PC-3 (cell line): ENCODE data around the gene AIFM3. TPM values are rescaled to one million over a fixed set of nuclear protein-coding genes. Genes with fewer than 3 reads are reported as not detected.

Experiments
- ATAC-seq: fragments of 200-7000 bp; cut with Tn5 transposase; 2 replicates; pipeline ENCODE4 v1.9.1; 2020; ENCODE audit warnings: mild to moderate bottlenecking, moderate library complexity
- BruUV-seq: library from RNA; stranded (reverse); fragments of 400-500 nt; replicated peaks from 2 replicates; lab custom pipeline; 2021; lab: Mats Ljungman, UMichigan
- CTCF ChIA-PET: fragments of 300-600 bp; sonication (Branson Sonifier 250); formaldehyde crosslinking; loops from one replicate; lab custom pipeline; 2022; ENCODE audit warnings: antibody characterized with exemption; lab: Charles Lee
- POLR2A ChIA-PET: fragments of 300-600 bp; sonication (Branson Sonifier 250); formaldehyde crosslinking; loops from one replicate; lab custom pipeline; 2022; ENCODE audit warnings: antibody characterized with exemption; ENCODE audit not compliant: unreplicated experiment; lab: Charles Lee
- DNase-seq: peaks from one replicate; pipeline ENCODE4 v3.0.0-alpha.2; 2015
- H2AFZ ChIP-seq: fragments of 300-600 bp; sonication (generic); 2 replicates; pipeline ENCODE4 v1.6.0; 2016; ENCODE audit warnings: antibody characterized with exemption, low read length
- H3F3A ChIP-seq: fragments of 300-600 bp; sonication (generic); one replicate; pipeline ENCODE4 v1.6.0; 2017; ENCODE audit warnings: antibody characterized with exemption, low read length, control low read depth, mild to moderate bottlenecking; ENCODE audit not compliant: unreplicated experiment
- H3K27ac ChIP-seq: fragments of 300-600 bp; sonication (generic); 2 replicates; pipeline ENCODE4 v1.5.1; 2016; ENCODE audit warnings: mild to moderate bottlenecking, low read length
- H3K27me3 ChIP-seq: fragments of 300-600 bp; sonication (generic); 2 replicates; pipeline ENCODE4 v1.6.1; 2016; ENCODE audit warnings: low read length, mixed read lengths
- H3K36me3 ChIP-seq: fragments of 300-600 bp; sonication (generic); 2 replicates; pipeline ENCODE4 v1.6.1; 2016; ENCODE audit warnings: low read depth, mixed run types, low read length, mixed read lengths
- H3K4me1 ChIP-seq: fragments of 300-600 bp; sonication (generic); 2 replicates; pipeline ENCODE4 v1.5.1; 2016; ENCODE audit warnings: low read length; ENCODE audit not compliant: insufficient read depth
- H3K4me2 ChIP-seq: fragments of 300-600 bp; sonication (generic); 2 replicates; pipeline ENCODE4 v1.6.0; 2016; ENCODE audit warnings: low read length
- H3K4me3 ChIP-seq: fragments of 300-600 bp; sonication (generic); 2 replicates; pipeline ENCODE4 v1.5.1; 2016; ENCODE audit warnings: mild to moderate bottlenecking, low read length, mixed read lengths
- H3K79me2 ChIP-seq: fragments of 300-600 bp; sonication (generic); 2 replicates; pipeline ENCODE4 v1.6.1; 2017; ENCODE audit warnings: low read length, mixed read lengths
- H3K9ac ChIP-seq: fragments of 300-600 bp; sonication (generic); 2 replicates; pipeline ENCODE4 v1.6.0; 2016; ENCODE audit warnings: mild to moderate bottlenecking, low read length
- H3K9me2 ChIP-seq: fragments of 300-600 bp; sonication (generic); replicated peaks from 2 replicates; pipeline ENCODE4 v1.6.1; 2016; ENCODE audit warnings: mixed run types, low read length, mixed read lengths
- H3K9me3 ChIP-seq: fragments of 300-600 bp; sonication (generic); 2 replicates; pipeline ENCODE4 v1.6.1; 2016; ENCODE audit warnings: low read length, mixed read lengths
- H4K20me1 ChIP-seq: fragments of 300-600 bp; sonication (generic); 2 replicates; pipeline ENCODE4 v1.6.1; 2016; ENCODE audit warnings: low read length, mixed read lengths
- EZH2 ChIP-seq: fragments of 300-600 bp; sonication (generic); IDR thresholded peaks from one replicate; pipeline ENCODE4 v1.6.1; 2017; ENCODE audit warnings: antibody characterized with exemption, mild to moderate bottlenecking, low read length; ENCODE audit not compliant: unreplicated experiment
- EZH2phosphoT487 ChIP-seq: fragments of 300-600 bp; sonication (generic); IDR thresholded peaks from 2 replicates; pipeline ENCODE4 v1.6.1; 2018; ENCODE audit warnings: mild to moderate bottlenecking, antibody characterized with exemption, low read length, borderline replicate concordance
- intact Hi-C: fragments of 100-400 bp; cut with micrococcal nuclease; formaldehyde crosslinking; loops from 2 replicates; pipeline ENCODE4 v1.9.0; 2023
- total RNA-seq: library from RNA; depleted of rRNA; stranded (reverse); fragments of >200 nt; gene quantifications from 2 replicates; pipeline ENCODE4 v1.2.3, GENCODE V29; 2014
- TF ChIP-seq, protein P1 (sequence below): fragments of 300-600 bp; sonication (generic); conservative IDR thresholded peaks from 2 replicates; pipeline ENCODE4 v1.5.1; 2017; ENCODE audit warnings: antibody characterized with exemption, low read depth, mild to moderate bottlenecking, low read length

Gene AIFM3
- total RNA-seq, 1 experiment from 2014 or later = 1.5 TPM

DNA sequence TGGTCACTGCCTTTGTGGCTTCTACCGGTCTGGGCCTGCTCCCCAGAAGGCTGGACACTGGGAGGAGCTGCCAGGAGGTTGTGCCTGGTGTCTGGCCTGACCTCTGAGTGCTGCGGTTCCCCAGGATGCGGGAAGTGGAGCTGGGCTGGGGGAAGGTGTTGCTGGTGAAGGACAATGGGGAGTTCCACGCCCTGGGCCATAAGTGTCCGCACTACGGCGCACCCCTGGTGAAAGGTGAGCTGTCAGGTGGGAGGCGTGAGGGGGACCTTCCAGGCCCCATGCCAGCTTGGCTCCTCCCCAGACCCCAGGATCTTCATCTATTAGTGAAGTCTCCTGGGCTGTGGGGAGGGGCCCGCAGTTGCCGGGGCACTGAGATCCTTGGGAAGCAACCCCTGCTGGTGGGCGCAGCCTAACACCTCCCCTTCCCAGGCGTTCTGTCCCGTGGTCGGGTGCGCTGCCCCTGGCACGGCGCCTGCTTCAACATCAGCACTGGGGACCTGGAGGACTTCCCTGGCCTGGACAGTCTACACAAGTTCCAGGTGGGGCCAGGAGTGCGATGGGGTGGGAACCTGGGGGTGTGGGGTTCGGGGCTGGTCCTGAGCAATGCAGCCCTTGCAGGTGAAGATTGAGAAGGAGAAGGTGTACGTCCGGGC is 6.7 kb downstream of the AIFM3 start:
- H3K79me2 ChIP-seq = no peaks in the 10 kb centered on the region
- ChIA-PET CTCF (no interaction called here), POLR2A (no interaction called here)
- H3K4me1 ChIP-seq = no peaks in the 10 kb centered on the region
- H3F3A ChIP-seq = no peaks in the 10 kb centered on the region
- H3K9me2 ChIP-seq = no peaks in the 10 kb centered on the region
- BruUV-seq = no TSS peak
- H3K4me3 ChIP-seq = no peak overlapping the region
- no peak for ATAC-seq
- TF ChIP-seq, protein P1, sequence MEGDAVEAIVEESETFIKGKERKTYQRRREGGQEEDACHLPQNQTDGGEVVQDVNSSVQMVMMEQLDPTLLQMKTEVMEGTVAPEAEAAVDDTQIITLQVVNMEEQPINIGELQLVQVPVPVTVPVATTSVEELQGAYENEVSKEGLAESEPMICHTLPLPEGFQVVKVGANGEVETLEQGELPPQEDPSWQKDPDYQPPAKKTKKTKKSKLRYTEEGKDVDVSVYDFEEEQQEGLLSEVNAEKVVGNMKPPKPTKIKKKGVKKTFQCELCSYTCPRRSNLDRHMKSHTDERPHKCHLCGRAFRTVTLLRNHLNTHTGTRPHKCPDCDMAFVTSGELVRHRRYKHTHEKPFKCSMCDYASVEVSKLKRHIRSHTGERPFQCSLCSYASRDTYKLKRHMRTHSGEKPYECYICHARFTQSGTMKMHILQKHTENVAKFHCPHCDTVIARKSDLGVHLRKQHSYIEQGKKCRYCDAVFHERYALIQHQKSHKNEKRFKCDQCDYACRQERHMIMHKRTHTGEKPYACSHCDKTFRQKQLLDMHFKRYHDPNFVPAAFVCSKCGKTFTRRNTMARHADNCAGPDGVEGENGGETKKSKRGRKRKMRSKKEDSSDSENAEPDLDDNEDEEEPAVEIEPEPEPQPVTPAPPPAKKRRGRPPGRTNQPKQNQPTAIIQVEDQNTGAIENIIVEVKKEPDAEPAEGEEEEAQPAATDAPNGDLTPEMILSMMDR = no peak
- H3K9ac ChIP-seq = no peak overlapping the region
- no peaks in the 10 kb centered on the region for H4K20me1 ChIP-seq
- no peaks in the 10 kb centered on the region for H3K9me3 ChIP-seq
- H3K27me3 ChIP-seq = no peaks in the 10 kb centered on the region
- H3K27ac ChIP-seq = no peak overlapping the region
- no peak for DNase-seq
- H3K4me2 ChIP-seq = no peak overlapping the region
- no peaks in the 10 kb centered on the region for H3K36me3 ChIP-seq
- intact Hi-C loops = no loop called here
- H2AFZ ChIP-seq = no peak overlapping the region

DNA sequence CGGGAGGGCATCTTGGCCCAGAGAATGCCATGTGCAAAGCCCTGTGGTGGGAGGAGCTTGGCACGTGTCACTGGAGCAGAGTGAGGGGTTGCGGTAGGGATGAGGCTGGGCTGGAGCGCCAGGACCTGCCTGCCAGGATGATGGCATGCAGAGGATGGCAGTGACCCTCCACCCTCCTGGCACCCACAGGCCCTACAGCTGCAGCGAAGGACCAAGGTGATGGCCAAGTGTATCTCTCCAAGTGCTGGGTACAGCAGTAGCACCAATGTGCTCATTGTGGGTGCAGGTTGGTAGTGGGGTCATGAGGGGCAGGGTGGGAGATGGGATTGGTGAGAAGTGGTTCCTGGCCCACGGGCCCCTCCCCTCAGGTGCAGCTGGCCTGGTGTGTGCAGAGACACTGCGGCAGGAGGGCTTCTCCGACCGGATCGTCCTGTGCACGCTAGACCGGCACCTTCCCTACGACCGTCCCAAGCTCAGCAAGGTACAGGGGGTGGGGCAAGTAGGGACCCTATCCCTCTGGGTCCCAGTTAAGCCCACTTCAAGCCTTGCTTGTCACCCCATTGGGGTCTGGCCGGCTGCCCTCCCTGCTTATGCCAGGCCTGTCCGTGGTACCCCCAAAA is 7.4 kb downstream of the AIFM3 start:
- H3K4me1 ChIP-seq = no peaks in the 10 kb centered on the region
- ATAC-seq = no peak
- H4K20me1 ChIP-seq = no peaks in the 10 kb centered on the region
- TF ChIP-seq EZH2 = no peak
- TF ChIP-seq, protein P1 = no peak
- TF ChIP-seq EZH2phosphoT487 = no peak
- intact Hi-C loops = no loop called here
- no peak overlapping the region for H3K9ac ChIP-seq
- no peaks in the 10 kb centered on the region for H3K9me2 ChIP-seq
- DNase-seq = no peak
- no peak overlapping the region for H3K27ac ChIP-seq
- no TSS peak for BruUV-seq
- H2AFZ ChIP-seq = no peak overlapping the region
- no peaks in the 10 kb centered on the region for H3F3A ChIP-seq
- H3K36me3 ChIP-seq = no peaks in the 10 kb centered on the region
- no peaks in the 10 kb centered on the region for H3K79me2 ChIP-seq
- H3K4me3 ChIP-seq = no peak overlapping the region
- no peaks in the 10 kb centered on the region for H3K27me3 ChIP-seq
- ChIA-PET POLR2A (no interaction called here), CTCF (no interaction called here)
- no peak overlapping the region for H3K4me2 ChIP-seq
- no peaks in the 10 kb centered on the region for H3K9me3 ChIP-seq

DNA sequence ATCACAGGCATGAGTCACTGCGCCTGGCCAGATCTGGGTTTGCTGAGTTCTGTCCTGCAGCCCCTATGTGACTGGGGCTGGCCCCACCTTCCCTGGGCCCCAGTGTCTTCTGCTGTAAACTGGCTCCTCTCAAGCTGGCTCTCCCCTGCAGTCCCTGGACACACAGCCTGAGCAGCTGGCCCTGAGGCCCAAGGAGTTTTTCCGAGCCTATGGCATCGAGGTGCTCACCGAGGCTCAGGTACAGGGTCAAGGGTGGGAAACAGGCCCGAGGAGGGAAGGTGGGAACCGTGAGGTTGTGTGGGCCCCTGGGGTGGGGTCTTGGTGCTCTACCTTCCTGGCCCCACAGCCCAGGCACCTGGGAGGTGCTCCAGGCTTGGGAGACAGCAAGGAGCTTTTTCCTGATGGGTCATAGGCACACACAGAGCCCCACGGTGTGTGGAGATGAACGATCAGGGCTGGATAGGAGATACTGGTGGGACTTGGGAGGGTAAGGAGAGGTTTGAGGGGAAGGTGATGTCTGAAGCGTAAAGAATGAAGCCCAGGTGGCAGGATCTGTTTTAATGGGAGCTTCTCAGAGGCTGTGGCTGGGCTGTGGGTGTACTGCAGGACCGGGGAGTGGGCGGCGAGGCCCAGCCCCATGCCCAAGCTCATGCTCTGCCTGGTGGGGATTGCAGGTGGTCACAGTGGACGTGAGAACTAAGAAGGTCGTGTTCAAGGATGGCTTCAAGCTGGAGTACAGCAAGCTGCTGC is 8.7 kb downstream of the AIFM3 start:
- H3K36me3 ChIP-seq = no peaks in the 10 kb centered on the region
- no peak overlapping the region for H2AFZ ChIP-seq
- no peak overlapping the region for H3K9ac ChIP-seq
- intact Hi-C loops = no loop called here
- POLR2A ChIA-PET = no interaction called here
- no peak for DNase-seq
- TF ChIP-seq, protein P1 = no peak
- TF ChIP-seq EZH2phosphoT487 = no peak
- TF ChIP-seq EZH2 = no peak
- no peaks in the 10 kb centered on the region for H3K9me2 ChIP-seq
- no peaks in the 10 kb centered on the region for H3K79me2 ChIP-seq
- no TSS peak for BruUV-seq
- H3K27me3 ChIP-seq = no peaks in the 10 kb centered on the region
- no peaks in the 10 kb centered on the region for H3K9me3 ChIP-seq
- no peak overlapping the region for H3K4me2 ChIP-seq
- no peak overlapping the region for H3K27ac ChIP-seq
- H4K20me1 ChIP-seq = no peaks in the 10 kb centered on the region
- no peaks in the 10 kb centered on the region for H3F3A ChIP-seq
- H3K4me3 ChIP-seq = no peak overlapping the region
- CTCF ChIA-PET = no interaction called here
- H3K4me1 ChIP-seq = no peaks in the 10 kb centered on the region
- ATAC-seq = no peak
